Measurements from ENCODE around the gene MAP4K4. TPM values are rescaled to one million over a fixed set of nuclear protein-coding genes. Genes with fewer than 3 reads are reported as not detected.

Gene MAP4K4
- total RNA-seq, 2 donors from 2014 or later = 26.8 to 30.7 TPM

GRCh38 chr2:101677658-101678057 lies 19.8 kb upstream of the MAP4K4 start:
- intact Hi-C loops (cut with DNase I) = no loop called here
- DNase-seq = no peak
- no peaks in the 10 kb centered on the region for H3K27me3 ChIP-seq
- H3K4me1 ChIP-seq = no peaks in the 10 kb centered on the region
- no peaks in the 10 kb centered on the region for H3K9me3 ChIP-seq
- no peak for TF ChIP-seq CTCF (IDR thresholded peaks at IDR 0.05)
- no peak overlapping the region for H3K4me3 ChIP-seq
- H3K9ac ChIP-seq (ENCODE audit: low read depth in 2 of 2, low read length in 2 of 2) = no peak overlapping the region
- H3K27ac ChIP-seq = no peak overlapping the region
- no peaks in the 10 kb centered on the region for H3K36me3 ChIP-seq

- TF ChIP-seq CTCF (IDR thresholded peaks at IDR 0.05) = no peak
- Histone ChIP-seq H3K36me3 (no peaks in the 10 kb centered on the region), H3K27ac (no peak overlapping the region), H3K9ac (ENCODE audit: low read depth in 2 of 2, low read length in 2 of 2) (no peak overlapping the region), H3K4me3 (no peak overlapping the region), H3K4me1 (no peaks in the 10 kb centered on the region), H3K9me3 (no peaks in the 10 kb centered on the region), H3K27me3 (no peaks in the 10 kb centered on the region)
- intact Hi-C loops (cut with DNase I) = no loop called here
- no peak for DNase-seq
These were observed 19.1 kb upstream of the MAP4K4 start for GRCh38 chr2:101678379-101678778.

GRCh38 chr2:101679037-101679726 lies 18.3 kb upstream of the MAP4K4 start:
- no peak overlapping the region for H3K4me3 ChIP-seq
- DNase-seq = no peak
- H3K4me1 ChIP-seq = no peaks in the 10 kb centered on the region
- H3K9ac ChIP-seq (ENCODE audit: low read depth in 2 of 2, low read length in 2 of 2) = no peak overlapping the region
- H3K27ac ChIP-seq = no peak overlapping the region
- H3K27me3 ChIP-seq = no peaks in the 10 kb centered on the region
- H3K9me3 ChIP-seq = no peaks in the 10 kb centered on the region
- H3K36me3 ChIP-seq = no peaks in the 10 kb centered on the region
- intact Hi-C loops (cut with DNase I) = no loop called here
- no peak for TF ChIP-seq CTCF (IDR thresholded peaks at IDR 0.05)

- H3K9ac ChIP-seq (ENCODE audit: low read depth in 2 of 2, low read length in 2 of 2) = no peak overlapping the region
- H3K4me3 ChIP-seq = no peak overlapping the region
- H3K27ac ChIP-seq = no peak overlapping the region
- no peak for DNase-seq
- TF ChIP-seq CTCF (IDR thresholded peaks at IDR 0.05) = no peak
- no peaks in the 10 kb centered on the region for H3K36me3 ChIP-seq
- no peaks in the 10 kb centered on the region for H3K27me3 ChIP-seq
- H3K9me3 ChIP-seq = no peaks in the 10 kb centered on the region
- intact Hi-C loops (cut with DNase I) = no loop called here
- H3K4me1 ChIP-seq = no peaks in the 10 kb centered on the region
These were observed 17.6 kb upstream of the MAP4K4 start for GRCh38 chr2:101679801-101680487.

GRCh38 chr2:101682311-101682710 lies 15.2 kb upstream of the MAP4K4 start:
- Histone ChIP-seq H3K4me3 (no peak overlapping the region), H3K9me3 (no peaks in the 10 kb centered on the region), H3K9ac (ENCODE audit: low read depth in 2 of 2, low read length in 2 of 2) (no peak overlapping the region), H3K4me1 (no peaks in the 10 kb centered on the region), H3K27me3 (no peaks in the 10 kb centered on the region), H3K27ac (no peak overlapping the region), H3K36me3 (no peaks in the 10 kb centered on the region)
- no peak for TF ChIP-seq CTCF (IDR thresholded peaks at IDR 0.05)
- intact Hi-C loops (cut with DNase I) = no loop called here
- DNase-seq = no peak
